Choroid plexus epithelial cell (primary cell): ENCODE measurements around the gene FOXN3.

ENCODE experiments used
- DNase-seq: peaks from one replicate; pipeline ENCODE4 v3.0.0-alpha.2; 2010; ENCODE audit warnings: low read depth
- H3K4me3 ChIP-seq: 2 replicates; pipeline ENCODE4 v1.5.1; 2011; ENCODE audit warnings: low read depth, mild to moderate bottlenecking, control low read depth, low read length, moderate library complexity
- TF ChIP-seq, protein P1 (sequence below): conservative IDR thresholded peaks from 2 replicates; pipeline ENCODE4 v1.5.1; 2011; ENCODE audit warnings: low read depth, mild to moderate bottlenecking, control low read depth, inconsistent platforms, low read length, moderate library complexity

Gene FOXN3

DNA sequence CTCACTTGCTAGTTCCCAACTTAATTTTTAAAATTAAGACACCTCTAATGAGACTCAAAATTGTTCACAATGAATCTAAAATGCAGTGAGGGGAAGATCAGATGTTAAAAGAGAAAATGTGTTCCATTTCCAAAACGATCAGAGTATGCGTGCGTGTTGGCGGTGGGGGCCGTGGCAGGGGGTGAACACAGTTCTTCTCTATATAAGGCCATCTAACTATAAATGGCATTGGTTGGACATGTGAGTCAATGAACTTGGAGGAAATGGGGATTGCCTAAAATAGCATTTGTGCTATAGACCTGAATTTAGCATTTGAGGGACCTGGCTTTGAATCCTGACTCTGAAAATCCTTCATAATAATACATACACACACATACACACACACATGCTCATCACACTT is 149.4 kb downstream of the FOXN3 start:
- no peak for DNase-seq
- H3K4me3 ChIP-seq = no peak overlapping the region
- TF ChIP-seq, protein P1, sequence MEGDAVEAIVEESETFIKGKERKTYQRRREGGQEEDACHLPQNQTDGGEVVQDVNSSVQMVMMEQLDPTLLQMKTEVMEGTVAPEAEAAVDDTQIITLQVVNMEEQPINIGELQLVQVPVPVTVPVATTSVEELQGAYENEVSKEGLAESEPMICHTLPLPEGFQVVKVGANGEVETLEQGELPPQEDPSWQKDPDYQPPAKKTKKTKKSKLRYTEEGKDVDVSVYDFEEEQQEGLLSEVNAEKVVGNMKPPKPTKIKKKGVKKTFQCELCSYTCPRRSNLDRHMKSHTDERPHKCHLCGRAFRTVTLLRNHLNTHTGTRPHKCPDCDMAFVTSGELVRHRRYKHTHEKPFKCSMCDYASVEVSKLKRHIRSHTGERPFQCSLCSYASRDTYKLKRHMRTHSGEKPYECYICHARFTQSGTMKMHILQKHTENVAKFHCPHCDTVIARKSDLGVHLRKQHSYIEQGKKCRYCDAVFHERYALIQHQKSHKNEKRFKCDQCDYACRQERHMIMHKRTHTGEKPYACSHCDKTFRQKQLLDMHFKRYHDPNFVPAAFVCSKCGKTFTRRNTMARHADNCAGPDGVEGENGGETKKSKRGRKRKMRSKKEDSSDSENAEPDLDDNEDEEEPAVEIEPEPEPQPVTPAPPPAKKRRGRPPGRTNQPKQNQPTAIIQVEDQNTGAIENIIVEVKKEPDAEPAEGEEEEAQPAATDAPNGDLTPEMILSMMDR = no peak

DNA sequence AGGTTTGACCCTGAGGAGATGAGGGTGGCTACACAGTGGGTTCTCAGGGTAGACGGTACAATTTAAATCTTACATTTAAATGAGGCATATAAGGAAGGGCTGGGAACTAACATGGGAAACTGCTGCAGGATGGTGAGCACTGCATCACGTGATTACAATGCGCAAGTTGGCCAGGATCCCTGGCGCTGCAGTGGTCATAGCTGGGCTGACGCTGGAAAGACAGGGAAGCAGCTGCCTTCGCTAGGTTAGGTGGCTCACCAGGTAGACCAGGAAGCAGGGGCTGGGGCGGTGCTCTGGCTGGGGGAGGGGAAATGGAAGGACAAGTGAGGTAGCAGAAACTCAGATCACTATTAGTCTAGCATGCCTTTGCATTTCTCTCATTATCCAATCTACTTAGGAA is 149.9 kb downstream of the FOXN3 start:
- DNase-seq = no peak
- H3K4me3 ChIP-seq = no peak overlapping the region
- TF ChIP-seq, protein P1 = no peak

DNA sequence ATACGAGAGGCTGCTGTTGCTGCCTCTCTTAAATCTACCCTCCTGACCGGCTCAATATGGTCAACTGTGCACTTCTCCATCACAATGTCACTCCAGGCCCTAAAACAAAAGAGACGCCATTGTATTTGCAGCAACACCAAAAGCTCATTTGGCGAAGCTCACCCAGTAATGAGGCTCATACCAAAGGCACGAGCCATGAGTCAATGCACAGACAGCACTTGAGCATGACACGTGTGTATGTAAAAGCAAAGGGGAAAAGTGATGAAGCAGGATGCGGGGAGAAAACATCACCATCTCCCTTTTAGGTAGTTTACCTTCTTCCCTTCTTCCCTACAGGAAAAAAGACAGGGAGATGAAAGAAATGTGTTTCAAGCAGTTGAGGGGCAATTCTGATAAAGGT is 150.3 kb downstream of the FOXN3 start:
- H3K4me3 ChIP-seq = no peak overlapping the region
- TF ChIP-seq, protein P1 = no peak
- DNase-seq = no peak

DNA sequence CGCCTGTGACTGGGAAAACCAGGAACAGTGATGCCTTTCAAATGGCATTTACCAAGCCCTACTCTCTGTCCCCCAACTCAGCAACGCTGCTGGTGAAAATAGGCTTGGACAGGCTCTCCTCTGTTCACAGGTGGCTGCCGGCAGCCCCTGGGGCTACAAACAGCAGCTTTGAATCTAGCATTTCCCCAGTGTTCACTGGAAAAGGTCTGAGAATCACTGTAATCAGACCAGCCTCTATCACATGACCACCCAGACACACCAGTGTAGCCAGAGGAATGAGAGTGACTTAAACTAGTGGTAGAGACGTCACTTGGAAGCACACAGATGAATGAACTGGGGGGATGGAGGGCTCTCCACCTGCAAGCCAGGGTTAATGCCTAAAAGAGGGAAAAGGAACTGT is 151.8 kb downstream of the FOXN3 start:
- no peak for DNase-seq
- H3K4me3 ChIP-seq = no peak overlapping the region
- TF ChIP-seq, protein P1 = no peak

DNA sequence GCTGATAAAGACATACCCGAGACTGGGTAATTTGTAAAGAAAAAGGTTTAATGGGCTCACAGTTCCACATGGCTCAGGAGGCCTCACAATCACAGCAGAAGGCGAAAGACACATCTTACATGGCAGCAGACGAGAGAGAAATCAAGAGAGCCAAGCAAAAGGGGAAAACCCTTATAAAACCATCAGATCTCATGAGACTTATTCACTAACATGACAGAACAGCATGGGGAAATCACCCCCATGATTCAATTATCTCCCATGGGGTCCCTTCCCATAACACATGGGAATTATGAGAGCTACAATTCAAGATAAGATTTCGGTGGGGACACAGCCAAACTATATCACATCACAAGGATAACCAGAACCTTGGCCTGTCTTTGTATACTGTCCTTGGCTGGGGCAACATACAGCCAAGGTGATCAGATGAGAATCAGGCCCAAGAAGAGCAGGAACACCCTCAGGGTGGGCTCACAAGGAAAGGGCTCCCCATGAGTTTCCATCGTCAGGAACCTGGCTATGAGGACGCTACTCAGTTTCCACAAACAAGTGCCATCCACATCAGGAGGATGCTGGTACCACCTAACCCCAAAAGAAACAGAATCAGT is 152.7 kb downstream of the FOXN3 start:
- no peak overlapping the region for H3K4me3 ChIP-seq
- TF ChIP-seq, protein P1 = no peak
- DNase-seq = no peak

DNA sequence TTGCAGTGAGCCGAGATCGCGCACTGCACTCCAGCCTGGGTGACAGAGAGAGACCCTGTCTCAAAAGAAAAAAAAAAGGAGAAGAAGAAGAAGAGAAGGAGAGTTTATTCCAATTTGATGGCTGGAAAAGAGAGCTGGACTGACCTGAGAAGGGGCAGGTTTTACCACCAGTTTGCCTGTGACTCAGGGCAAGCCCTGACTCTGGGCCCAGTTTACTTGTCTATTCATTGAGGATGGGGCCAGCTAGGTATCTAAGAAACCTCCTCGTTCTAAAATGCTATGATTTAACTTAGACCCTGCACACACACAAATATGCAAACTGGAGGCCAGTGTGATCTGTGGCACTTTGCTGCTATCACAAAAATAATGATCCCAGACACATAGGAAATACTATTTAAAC is 155.0 kb downstream of the FOXN3 start:
- TF ChIP-seq, protein P1 = no peak
- no peak overlapping the region for H3K4me3 ChIP-seq
- DNase-seq = no peak

DNA sequence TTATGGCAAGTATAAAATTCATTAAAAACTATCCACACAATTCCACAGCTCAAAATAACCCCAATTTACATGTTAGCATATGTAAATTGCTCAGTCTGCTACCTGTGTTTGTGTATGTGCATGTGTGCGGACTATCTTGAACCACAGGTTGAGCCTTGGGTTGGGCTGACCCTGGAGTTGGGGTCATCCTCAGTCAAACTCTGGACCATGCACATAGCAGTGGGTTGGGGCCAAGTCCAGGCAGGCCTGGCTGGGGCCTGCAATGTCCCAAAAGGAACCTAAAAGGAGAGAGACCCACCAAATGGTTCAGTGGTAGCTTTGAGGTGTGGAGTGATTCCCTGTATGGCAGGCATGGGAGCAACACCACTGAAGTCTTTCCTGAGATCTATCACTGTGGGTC is 156.1 kb downstream of the FOXN3 start:
- TF ChIP-seq, protein P1 = no peak
- no peak for DNase-seq
- H3K4me3 ChIP-seq = no peak overlapping the region
